ENCODE results near the gene GBGT1. TPM values are rescaled to one million over a fixed set of nuclear protein-coding genes. Genes with fewer than 3 reads are reported as not detected.

The GBGT1 gene
- total RNA-seq, 1 donor from 2014 or later = 5.1 TPM

GRCh38 chr9:133125941-133126696 lies 37.6 kb downstream of the GBGT1 start:
- peak; percentile 68 for DNase-seq

DNA sequence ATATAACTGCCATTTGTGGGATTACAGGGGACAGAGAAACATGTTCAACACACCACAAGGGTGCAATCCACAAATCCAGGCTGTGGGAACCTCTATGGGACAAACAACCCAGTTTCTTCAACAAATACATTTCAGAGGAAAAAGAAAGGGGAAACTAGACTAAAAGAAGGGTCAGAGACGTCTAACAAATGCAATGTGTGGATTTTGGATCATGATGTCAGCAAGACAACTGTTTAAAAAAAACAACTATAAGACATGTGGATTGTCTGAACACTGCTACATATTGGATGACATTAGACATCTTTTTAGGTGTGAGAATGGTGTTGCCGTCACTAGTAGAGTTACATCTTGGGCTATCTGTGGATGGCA lies 38.8 kb downstream of the GBGT1 start:
- DNase-seq = no peak

- DNase-seq = no peak
These were observed 39.4 kb downstream of the GBGT1 start for GRCh38 chr9:133124123-133124906.

- DNase-seq = no peak
These were observed 40.6 kb downstream of the GBGT1 start for GRCh38 chr9:133122935-133123611.

GRCh38 chr9:133122605-133122934 lies 41.1 kb downstream of the GBGT1 start:
- no peak for DNase-seq

DNA sequence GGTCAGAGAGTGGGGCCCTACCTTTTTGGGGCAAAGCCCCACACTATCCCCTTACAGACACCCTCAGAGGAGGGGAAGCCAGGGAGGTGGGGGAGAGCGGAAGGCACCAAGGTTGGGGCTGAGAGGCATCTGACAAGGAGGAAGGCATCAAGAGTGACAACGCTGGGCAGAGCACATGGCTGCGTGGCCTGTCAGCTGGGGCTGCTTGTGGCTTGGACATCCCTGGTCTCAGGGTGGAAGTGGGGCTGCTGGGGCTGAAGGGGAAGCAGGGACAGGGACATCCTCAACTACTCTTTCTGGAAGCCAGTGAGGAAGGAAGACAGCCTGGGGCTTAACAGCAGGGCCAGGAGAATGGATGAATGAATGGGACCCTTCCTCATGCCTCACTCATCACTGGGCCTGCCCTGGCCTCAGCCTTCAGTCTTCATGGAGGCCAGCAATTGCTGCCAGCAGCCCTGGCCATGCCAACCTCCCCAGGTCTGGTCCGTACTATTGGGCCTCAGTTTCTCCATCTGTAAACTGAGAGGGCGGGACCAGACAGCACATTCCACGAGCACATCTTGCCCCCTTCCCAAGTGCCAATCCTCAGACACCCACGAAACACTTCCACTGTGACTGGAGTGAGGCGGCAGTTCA lies 41.7 kb downstream of the GBGT1 start:
- no peak for DNase-seq

GRCh38 chr9:133121198-133121914 lies 42.4 kb downstream of the GBGT1 start, which contains the start of gene RALGDS:
TSS of gene RALGDS (minus strand) at chr9:133121240. CDS start at chr9:133121154, 86 bp downstream.
- DNase-seq = peak; percentile 95

DNA sequence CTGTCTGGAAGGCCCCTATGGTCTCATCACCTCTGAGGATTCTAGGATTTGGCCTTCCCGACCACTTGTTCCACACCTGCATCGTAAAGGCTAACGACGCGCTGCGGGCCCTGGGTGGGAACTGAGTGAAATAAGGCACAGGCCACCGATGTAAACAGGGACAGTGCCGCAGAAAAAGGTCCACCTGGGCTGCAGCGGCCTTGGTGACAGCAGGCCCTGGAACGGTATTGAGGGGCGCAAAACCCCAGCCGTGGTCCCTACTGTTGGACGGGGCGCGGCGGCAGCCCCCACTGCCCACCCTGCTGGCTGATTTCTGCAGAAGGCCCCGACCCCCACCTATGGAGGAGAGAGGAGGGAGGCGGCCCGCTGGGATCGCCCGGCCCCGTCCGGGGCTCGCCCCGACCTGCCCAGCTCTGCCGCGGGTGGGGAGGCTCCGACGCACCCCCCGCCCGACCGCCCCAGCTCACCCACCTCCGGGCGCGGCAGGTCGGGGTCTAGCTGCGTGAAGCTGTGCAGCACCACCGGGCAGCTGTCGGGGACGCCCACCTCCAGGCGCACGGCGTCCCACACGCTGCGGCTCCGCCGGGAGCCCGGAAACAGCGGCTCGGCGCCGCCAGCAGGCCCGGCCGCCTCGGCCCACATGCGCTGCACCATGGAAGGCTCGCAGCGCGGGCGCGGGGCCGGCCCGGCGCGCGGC lies 43.1 kb downstream of the GBGT1 start:
- peak; percentile 50 for DNase-seq

- peak; percentile 68 for DNase-seq
These were observed 43.7 kb downstream of the GBGT1 start for GRCh38 chr9:133119846-133120500.

DNA sequence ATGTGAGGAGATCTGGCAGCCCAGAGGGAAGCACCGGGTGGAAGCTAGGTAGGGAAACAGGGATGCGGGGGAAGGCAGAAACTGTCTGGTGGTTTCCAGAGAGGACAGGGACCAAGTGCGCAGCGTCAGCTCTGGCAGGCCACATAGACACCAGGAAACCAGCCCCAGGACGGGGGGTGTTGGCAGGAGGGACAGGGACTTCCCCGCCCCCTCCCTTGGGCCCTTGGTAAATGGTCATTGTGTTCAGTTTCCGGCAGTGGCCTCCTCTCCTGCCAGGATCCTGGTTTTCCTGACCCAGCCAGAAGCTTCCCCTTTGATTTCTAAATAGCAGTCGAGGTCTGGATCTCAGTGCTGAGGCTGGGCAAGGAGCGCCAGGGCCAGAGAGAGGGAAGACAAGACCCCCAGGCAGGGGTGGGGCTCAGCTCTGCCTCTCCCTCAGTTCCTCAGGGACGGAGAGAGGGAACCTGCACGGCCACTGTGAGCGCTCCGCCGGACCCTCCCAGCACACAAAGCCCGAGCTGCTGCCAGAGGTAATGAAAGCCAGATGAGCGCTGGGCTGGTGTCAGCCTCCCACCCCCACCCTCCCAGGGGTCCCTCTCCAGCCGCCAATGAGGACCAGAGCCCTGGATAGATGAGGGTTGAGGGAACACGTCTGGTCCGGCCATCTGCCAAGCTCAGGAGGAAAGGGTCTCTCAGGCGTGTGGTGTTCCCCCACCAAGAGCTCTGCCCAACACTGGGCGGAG lies 44.4 kb downstream of the GBGT1 start:
- peak; percentile 81 for DNase-seq

- no peak for DNase-seq
These were observed 45.1 kb downstream of the GBGT1 start for GRCh38 chr9:133118568-133118967.

- no peak for DNase-seq
These were observed 45.6 kb downstream of the GBGT1 start for GRCh38 chr9:133118179-133118520.

DNA sequence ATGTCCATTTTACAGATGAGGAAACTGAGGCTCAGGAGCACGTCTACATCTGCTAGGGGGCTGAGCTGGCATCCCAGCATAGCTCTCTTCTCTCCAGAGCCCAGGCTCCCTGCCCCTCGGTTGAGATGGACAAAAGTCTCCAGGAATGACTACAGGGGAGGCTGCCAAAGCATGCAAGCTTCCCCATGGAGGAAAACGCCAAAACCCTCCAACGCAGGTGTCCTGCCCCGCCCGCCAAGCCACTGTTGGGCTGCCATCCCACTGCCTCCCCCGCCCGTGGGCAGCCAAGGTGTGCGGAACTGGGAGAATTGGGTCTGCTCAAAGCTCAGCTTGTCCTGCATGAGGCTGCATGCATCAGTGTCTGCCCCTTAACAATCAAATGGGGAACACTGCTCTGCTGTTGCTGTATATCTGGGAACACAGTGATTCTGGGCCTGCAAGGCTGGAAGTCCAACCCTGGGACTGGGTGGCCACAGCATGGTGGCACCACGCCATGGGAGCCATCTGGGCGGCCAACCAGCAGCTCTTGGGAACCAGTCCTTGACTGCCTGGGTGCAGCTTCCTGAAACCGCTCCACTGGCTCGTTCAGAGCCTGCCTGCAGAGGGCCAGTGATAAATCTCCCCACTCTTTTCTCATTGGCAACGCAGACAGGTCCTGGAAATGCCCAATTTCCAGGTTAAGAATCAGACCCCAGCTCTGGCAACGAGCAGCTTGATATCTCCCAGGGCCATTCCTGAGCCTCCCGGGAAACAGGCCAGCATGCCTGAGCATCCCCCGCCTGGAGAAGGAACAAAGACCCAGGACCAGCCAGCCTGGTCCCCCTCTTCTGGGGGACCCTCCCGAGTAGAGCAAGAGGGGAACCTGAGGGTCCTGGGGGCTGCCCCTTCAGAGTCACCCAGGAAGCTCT lies 46.2 kb downstream of the GBGT1 start:
- DNase-seq = no peak

- no peak for DNase-seq
These were observed 47.1 kb downstream of the GBGT1 start for GRCh38 chr9:133116346-133117231.

- DNase-seq = no peak
These were observed 47.9 kb downstream of the GBGT1 start for GRCh38 chr9:133115604-133116345.

- no peak for DNase-seq
These were observed 48.7 kb downstream of the GBGT1 start for GRCh38 chr9:133114886-133115603.

Measured in tongue (tissue), 2 donors.